RWPE2 (cell line): Measurements from ENCODE around the gene RIPK4.
A peak's percentile ranks its signal among the peaks of the same experiment; 100 is the strongest.

Source experiments
- ATAC-seq: fragments of 200-7000 bp; cut with Tn5 transposase; 3 replicates; pipeline ENCODE4 v1.9.1; 2021; ENCODE audit warnings: low read depth
- DNase-seq: peaks from one replicate; pipeline ENCODE4 v3.0.0-alpha.2; 2020; ENCODE audit warnings: low spot score
- H3K27ac ChIP-seq: fragments of 450-650 bp; 2 replicates; pipeline ENCODE4 v1.5.1; 2017; ENCODE audit warnings: mild to moderate bottlenecking; ENCODE audit not compliant: poor library complexity, severe bottlenecking
- H3K27me3 ChIP-seq: fragments of 250-450 bp; sonication (Bioruptor Pico); 2 replicates; pipeline ENCODE4 v1.5.1; 2021; ENCODE audit warnings: mild to moderate bottlenecking, moderate library complexity; ENCODE audit not compliant: insufficient read depth, poor library complexity, severe bottlenecking
- H3K36me3 ChIP-seq: fragments of 250-450 bp; sonication (Bioruptor Pico); 2 replicates; pipeline ENCODE4 v1.5.1; 2020; ENCODE audit warnings: low read depth, mild to moderate bottlenecking, moderate library complexity
- H3K4me1 ChIP-seq: fragments of 250-450 bp; sonication (Bioruptor Pico); 2 replicates; pipeline ENCODE4 v1.5.1; 2021; ENCODE audit warnings: mild to moderate bottlenecking, moderate library complexity; ENCODE audit not compliant: insufficient read depth, poor library complexity, severe bottlenecking
- H3K4me3 ChIP-seq: fragments of 250-450 bp; sonication (Bioruptor Pico); 2 replicates; pipeline ENCODE4 v1.5.1; 2021; ENCODE audit warnings: mild to moderate bottlenecking, moderate library complexity; ENCODE audit not compliant: severe bottlenecking
- H3K9me3 ChIP-seq: fragments of 250-450 bp; sonication (Bioruptor Pico); 2 replicates; pipeline ENCODE4 v1.5.1; 2021; ENCODE audit warnings: mild to moderate bottlenecking, moderate library complexity; ENCODE audit not compliant: severe bottlenecking
- TF ChIP-seq, protein P1 (sequence below): fragments of 450-650 bp; IDR thresholded peaks from one replicate; pipeline ENCODE4 v1.5.1; 2017; ENCODE audit warnings: mild to moderate bottlenecking, moderate library complexity; ENCODE audit not compliant: poor library complexity, severe bottlenecking

The RIPK4 gene

DNA sequence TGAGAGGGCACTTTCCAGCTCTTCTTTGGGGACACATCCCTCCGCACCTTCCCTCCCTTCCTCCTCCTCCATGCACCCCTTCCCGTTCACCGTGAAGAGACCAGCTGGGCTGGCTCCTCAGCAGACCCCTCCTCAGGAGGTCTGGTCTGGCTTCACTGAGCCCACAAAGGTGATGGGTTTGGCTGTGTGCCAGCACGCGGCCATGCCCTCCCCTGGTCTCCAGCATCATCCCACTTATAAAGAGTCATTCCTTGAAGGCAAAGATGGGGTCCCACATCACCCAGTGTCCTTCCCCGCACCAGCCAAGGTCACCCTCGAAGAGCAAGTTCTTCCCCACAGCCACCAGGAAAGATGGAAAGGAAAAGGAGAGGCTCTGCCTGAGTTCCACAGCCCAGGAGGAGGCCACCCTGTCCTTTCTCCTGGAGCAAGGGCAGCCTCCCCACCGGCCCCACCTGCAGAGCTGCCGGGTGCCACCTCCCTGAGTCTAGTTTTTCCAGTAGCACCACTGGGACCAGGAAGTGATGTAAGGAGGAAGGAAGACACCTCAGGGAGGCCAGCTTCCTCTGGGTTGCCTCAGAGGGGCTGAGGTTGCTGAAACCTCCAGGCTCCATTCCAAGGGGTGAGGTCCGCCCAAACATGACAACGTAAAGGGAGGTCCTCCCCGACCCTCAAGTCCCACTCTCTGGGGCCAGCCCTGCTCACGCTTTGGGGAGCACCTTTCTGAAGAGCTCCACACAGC, 32.7 kb downstream of the RIPK4 start:
- DNase-seq, result no peak
- peaks cover 19% of the 10 kb centered on the region for H3K36me3 ChIP-seq
- TF ChIP-seq, protein P1, sequence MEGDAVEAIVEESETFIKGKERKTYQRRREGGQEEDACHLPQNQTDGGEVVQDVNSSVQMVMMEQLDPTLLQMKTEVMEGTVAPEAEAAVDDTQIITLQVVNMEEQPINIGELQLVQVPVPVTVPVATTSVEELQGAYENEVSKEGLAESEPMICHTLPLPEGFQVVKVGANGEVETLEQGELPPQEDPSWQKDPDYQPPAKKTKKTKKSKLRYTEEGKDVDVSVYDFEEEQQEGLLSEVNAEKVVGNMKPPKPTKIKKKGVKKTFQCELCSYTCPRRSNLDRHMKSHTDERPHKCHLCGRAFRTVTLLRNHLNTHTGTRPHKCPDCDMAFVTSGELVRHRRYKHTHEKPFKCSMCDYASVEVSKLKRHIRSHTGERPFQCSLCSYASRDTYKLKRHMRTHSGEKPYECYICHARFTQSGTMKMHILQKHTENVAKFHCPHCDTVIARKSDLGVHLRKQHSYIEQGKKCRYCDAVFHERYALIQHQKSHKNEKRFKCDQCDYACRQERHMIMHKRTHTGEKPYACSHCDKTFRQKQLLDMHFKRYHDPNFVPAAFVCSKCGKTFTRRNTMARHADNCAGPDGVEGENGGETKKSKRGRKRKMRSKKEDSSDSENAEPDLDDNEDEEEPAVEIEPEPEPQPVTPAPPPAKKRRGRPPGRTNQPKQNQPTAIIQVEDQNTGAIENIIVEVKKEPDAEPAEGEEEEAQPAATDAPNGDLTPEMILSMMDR, result no peak
- peaks cover 4% of the 10 kb centered on the region for H3K4me1 ChIP-seq
- no peak overlapping the region for H3K4me3 ChIP-seq
- no peaks in the 10 kb centered on the region for H3K27me3 ChIP-seq
- peaks cover 8% of the 10 kb centered on the region for H3K9me3 ChIP-seq
- no peak; the same call in 2 of the 3 replicates for ATAC-seq
- no peak overlapping the region for H3K27ac ChIP-seq

DNA sequence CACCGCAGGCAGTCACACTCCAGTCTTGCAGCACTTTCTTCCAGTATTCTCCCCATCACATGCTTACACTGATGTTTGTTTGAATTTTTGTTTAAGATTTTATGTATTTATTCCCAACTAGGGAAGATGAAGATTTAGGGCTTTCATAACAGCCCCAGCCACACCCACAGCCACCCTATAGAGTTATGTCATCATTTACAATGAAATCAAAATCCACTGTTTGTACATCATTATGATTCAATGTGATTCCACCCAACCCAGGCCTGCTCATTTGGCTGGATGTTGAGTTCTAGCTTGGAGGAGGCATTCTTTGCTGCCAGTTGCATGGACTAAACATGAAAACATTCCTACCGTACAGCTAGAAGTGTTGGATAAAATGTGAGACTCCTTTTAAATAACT, 35.8 kb downstream of the RIPK4 start:
- no peak for ATAC-seq
- H3K4me3 ChIP-seq, result no peak overlapping the region
- H3K36me3 ChIP-seq, result no peaks in the 10 kb centered on the region
- H3K27ac ChIP-seq, result peak overlapping the region; percentile 14
- DNase-seq, result no peak
- H3K27me3 ChIP-seq, result no peaks in the 10 kb centered on the region
- TF ChIP-seq, protein P1, result no peak
- H3K9me3 ChIP-seq, result no peaks in the 10 kb centered on the region
- H3K4me1 ChIP-seq, result peaks cover 26% of the 10 kb centered on the region

DNA sequence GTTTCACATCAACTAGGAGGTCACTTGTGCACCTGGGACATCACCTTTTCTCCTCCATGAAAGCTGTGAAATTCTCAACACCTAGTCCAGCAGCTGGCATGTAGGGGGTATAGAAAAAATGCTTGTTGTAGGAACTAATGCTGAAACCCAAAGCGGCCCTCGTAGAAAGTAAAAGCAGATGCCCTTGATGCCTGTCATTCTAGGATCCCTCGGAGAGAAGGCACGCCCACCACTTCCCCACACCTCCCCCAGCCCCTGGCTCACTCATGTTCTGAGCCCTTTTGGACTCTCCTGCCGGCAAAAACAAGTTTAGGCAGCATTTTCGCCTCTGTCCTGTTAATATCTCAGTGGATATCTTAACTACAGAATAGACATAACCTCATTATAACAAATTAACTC, 36.5 kb downstream of the RIPK4 start:
- TF ChIP-seq, protein P1, result no peak
- ATAC-seq (no peak), DNase-seq (no peak)
- no peaks in the 10 kb centered on the region for H3K9me3 ChIP-seq
- H3K4me3 ChIP-seq, result no peak overlapping the region
- no peaks in the 10 kb centered on the region for H3K36me3 ChIP-seq
- peaks cover 26% of the 10 kb centered on the region for H3K4me1 ChIP-seq
- no peaks in the 10 kb centered on the region for H3K27me3 ChIP-seq
- peak overlapping the region; percentile 14 for H3K27ac ChIP-seq

DNA sequence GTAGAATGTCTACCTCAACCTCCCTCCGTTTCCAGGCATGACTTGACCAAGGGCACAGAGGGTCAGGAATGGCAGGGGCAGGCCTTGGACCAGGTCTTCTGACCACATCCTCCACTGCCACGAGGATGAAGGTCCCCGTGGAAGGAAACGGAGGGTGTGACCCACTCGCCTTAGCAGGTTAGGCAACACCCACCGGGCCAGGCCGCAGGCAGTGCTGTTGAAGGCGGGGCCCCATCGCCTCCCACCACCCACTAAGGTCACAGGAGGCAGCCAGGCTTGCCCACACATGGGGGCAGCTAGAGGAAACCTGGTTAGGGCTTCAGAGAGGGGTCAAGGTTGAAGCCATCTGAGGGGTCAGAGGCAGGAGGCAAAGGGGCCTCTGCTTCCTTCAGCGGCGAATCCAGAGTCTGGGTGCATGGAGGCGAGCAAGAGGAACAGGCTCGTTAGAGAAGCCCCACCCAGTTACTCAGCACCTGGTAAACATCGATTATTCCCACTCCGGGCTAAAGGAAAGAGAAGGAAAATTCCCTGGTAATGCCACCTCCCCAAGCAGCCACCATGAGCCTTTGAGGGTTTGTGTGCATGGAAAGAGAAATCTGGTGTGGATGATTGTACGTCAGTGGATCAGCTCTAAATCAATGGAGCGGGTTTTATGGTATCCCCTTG, 37.0 kb downstream of the RIPK4 start:
- TF ChIP-seq, protein P1, result no peak
- no peaks in the 10 kb centered on the region for H3K27me3 ChIP-seq
- no peaks in the 10 kb centered on the region for H3K36me3 ChIP-seq
- H3K4me1 ChIP-seq, result peaks cover 26% of the 10 kb centered on the region
- DNase-seq (no peak), ATAC-seq (no peak)
- no peaks in the 10 kb centered on the region for H3K9me3 ChIP-seq
- H3K27ac ChIP-seq, result peak overlapping the region; percentile 14
- no peak overlapping the region for H3K4me3 ChIP-seq
